HepG2 (cell line): ENCODE data around the gene AKR7A3. TPM values are rescaled to one million over a fixed set of nuclear protein-coding genes. Genes with fewer than 3 reads are reported as not detected.
A peak's percentile ranks its signal among the peaks of the same experiment; 100 is the strongest.

ENCODE experiments used
- ASH2L ChIP-seq: fragments of 300-600, 200-600 bp; sonication (generic); IDR thresholded peaks from 2 replicates; pipeline ENCODE4 v1.7.0; 2017; ENCODE audit warnings: low read depth, mild to moderate bottlenecking, moderate library complexity, mixed read lengths, low read length; ENCODE audit not compliant: insufficient read length
- CREB1 ChIP-seq, 2 experiments: fragments of 450-650 bp in 1 of 2; IDR thresholded peaks; 2 replicates each; pipeline ENCODE4 v1.6.1; 2016 to 2017; ENCODE audit warnings: control low read depth in 1 of 2, mild to moderate bottlenecking in 1 of 2, missing compliant biosample characterization in 1 of 2, missing genetic modification characterization in 1 of 2
- DNMT3B ChIP-seq: conservative IDR thresholded peaks from 2 replicates; pipeline ENCODE4 v1.6.1; 2016; ENCODE audit warnings: missing biosample characterization, control low read depth
- DR1 ChIP-seq: sonication (generic); formaldehyde crosslinking; IDR thresholded peaks from 2 replicates; pipeline ENCODE4 v1.8.0; 2021; ENCODE audit warnings: mild to moderate bottlenecking, missing genetic modification reagents, inconsistent platforms
- FOSL1 ChIP-seq: sonication (generic); formaldehyde crosslinking; IDR thresholded peaks from 2 replicates; pipeline ENCODE4 v1.9.0; 2021; ENCODE audit warnings: missing genetic modification reagents, borderline replicate concordance
- GABPB1 ChIP-seq: IDR thresholded peaks from 2 replicates; pipeline ENCODE4 v1.6.1; 2016; ENCODE audit warnings: mild to moderate bottlenecking, missing genetic modification reagents, moderate library complexity, missing compliant biosample characterization
- GATA4 ChIP-seq: sonication (generic); IDR thresholded peaks from 2 replicates; pipeline ENCODE4 v1.6.1; 2016; ENCODE audit warnings: antibody characterized with exemption, low read depth, borderline replicate concordance
- KMT2A ChIP-seq: sonication (generic); formaldehyde crosslinking; IDR thresholded peaks from 2 replicates; pipeline ENCODE4 v1.4.0; 2020; ENCODE audit warnings: missing genetic modification reagents
- PAWR ChIP-seq: sonication (generic); formaldehyde crosslinking; IDR thresholded peaks from 2 replicates; pipeline ENCODE4 v1.4.0; 2020; ENCODE audit warnings: missing genetic modification reagents, mild to moderate bottlenecking, borderline replicate concordance
- SMARCE1 ChIP-seq: fragments of 450-650 bp; IDR thresholded peaks from 2 replicates; pipeline ENCODE4 v1.6.1; 2017; ENCODE audit warnings: borderline replicate concordance
- SMYD3 ChIP-seq: sonication (generic); formaldehyde crosslinking; IDR thresholded peaks from 2 replicates; pipeline ENCODE4 v1.8.1; 2023; ENCODE audit warnings: mild to moderate bottlenecking, missing genetic modification reagents
- SP2 ChIP-seq: sonication (generic); formaldehyde crosslinking; IDR thresholded peaks from 2 replicates; pipeline ENCODE4 v1.5.1; 2020; ENCODE audit warnings: mild to moderate bottlenecking, missing genetic modification reagents
- SRSF1 ChIP-seq: fragments of 200-400 bp; formaldehyde crosslinking; optimal IDR thresholded peaks from 2 replicates; pipeline ENCODE3; 2017; ENCODE audit warnings: mild to moderate bottlenecking, low read depth, low read length, moderate library complexity
- ZNF230 ChIP-seq: sonication (generic); formaldehyde crosslinking; IDR thresholded peaks from 2 replicates; pipeline ENCODE4 v1.4.0; 2020; ENCODE audit warnings: mild to moderate bottlenecking, missing genetic modification reagents
- ZNF616 ChIP-seq: sonication (generic); formaldehyde crosslinking; IDR thresholded peaks from 2 replicates; pipeline ENCODE4 v1.5.0; 2020; ENCODE audit warnings: low read depth, mild to moderate bottlenecking, missing genetic modification reagents
- ZNF713 ChIP-seq: sonication (generic); formaldehyde crosslinking; IDR thresholded peaks from 2 replicates; pipeline ENCODE4 v1.4.0; 2020; ENCODE audit warnings: mild to moderate bottlenecking, missing genetic modification reagents
- polyA plus RNA-seq, 8 experiments: library from polyadenylated mRNA; depleted of rRNA in 3 of 8; stranded (reverse) in 7 of 8; unstranded in 1 of 8; fragments of >200 nt; fragmentation: Illumina TruSeq in 4 of 8; extraction: Trizol in 4 of 8; gene quantifications; 2 replicates each; pipeline versions ENCODE4 v1.2.1 to v1.2.3, GENCODE V29; 2011 to 2016; ENCODE audit warnings: low read depth in 4 of 8, missing spikeins in 1 of 8, mixed read lengths in 1 of 8; ENCODE audit not compliant: insufficient read depth in 1 of 8
- total RNA-seq, 5 experiments: library from RNA; depleted of rRNA; stranded (reverse); fragments of >200 nt; fragmentation: Illumina TruSeq; extraction: Trizol; gene quantifications; 2 replicates each; pipeline ENCODE4 v1.2.3, GENCODE V29; 2016; ENCODE audit warnings: low read depth in 1 of 5
- TF ChIP-seq, protein P1 (sequence below), 2 experiments: fragments of 450-650 bp in 1 of 2; sonication (generic) in 1 of 2; formaldehyde crosslinking in 1 of 2; IDR thresholded peaks; 2 replicates each; pipeline versions ENCODE4 v1.6.1 to v1.8.0; 2016 to 2022; ENCODE audit warnings: antibody characterized with exemption in 1 of 2, mild to moderate bottlenecking in 1 of 2, missing genetic modification reagents in 1 of 2
- TF ChIP-seq, protein P2 (sequence below): sonication (generic); formaldehyde crosslinking; IDR thresholded peaks from 2 replicates; pipeline ENCODE4 v1.4.0; 2020; ENCODE audit warnings: missing genetic modification reagents

Gene AKR7A3
- total and polyA plus RNA-seq, 2 of the 13 experiments (the other 11 are each of a cell fraction or from before 2014, with no cell fraction given): 0.58 to 1.00 TPM

DNA sequence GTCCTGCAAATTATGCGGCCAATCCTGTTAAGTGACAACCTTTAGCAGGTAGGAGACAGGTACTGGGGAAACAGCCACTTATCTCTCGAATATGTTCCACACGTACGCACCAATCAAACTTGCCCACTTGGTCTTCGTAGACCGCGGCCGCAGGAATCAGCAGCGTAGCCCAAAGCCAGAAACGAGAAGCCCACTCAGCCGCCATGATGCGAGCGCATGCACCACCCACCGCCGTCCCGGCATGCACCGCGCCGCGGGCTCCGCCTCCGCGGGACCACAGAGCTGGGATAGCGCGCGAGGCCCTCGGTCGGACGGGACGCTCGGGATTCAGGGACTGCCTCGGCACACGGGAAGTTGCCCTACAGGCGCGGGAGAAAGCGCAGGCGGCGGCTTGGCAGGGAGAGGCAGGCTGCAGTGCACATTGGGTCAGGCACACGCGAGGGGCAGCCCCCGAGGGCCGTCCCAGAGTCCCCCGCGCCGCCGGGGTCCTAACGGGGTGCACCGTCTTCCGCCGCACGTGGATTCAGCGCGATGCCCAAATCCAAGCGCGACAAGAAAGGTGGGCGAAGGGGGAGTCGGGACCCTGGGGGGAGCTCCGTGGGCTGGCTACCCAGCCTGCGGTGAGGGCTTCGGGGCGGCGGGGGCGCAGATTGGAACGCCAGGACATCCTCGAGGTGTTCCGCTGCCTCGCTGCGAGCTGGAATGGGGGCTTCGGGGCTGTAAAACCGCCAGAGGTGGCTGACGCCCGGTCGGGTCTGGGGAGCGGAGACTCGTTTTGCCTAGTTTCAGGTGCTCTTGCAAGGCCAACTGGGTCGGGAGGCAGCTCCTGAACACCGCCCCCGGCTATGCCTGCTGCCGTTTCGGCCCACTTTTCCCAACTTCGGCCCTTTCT is 37.0 kb downstream of the AKR7A3 start, which contains the start of the genes EMC1 and MRTO4 (continued):
- TF ChIP-seq, protein P1, sequence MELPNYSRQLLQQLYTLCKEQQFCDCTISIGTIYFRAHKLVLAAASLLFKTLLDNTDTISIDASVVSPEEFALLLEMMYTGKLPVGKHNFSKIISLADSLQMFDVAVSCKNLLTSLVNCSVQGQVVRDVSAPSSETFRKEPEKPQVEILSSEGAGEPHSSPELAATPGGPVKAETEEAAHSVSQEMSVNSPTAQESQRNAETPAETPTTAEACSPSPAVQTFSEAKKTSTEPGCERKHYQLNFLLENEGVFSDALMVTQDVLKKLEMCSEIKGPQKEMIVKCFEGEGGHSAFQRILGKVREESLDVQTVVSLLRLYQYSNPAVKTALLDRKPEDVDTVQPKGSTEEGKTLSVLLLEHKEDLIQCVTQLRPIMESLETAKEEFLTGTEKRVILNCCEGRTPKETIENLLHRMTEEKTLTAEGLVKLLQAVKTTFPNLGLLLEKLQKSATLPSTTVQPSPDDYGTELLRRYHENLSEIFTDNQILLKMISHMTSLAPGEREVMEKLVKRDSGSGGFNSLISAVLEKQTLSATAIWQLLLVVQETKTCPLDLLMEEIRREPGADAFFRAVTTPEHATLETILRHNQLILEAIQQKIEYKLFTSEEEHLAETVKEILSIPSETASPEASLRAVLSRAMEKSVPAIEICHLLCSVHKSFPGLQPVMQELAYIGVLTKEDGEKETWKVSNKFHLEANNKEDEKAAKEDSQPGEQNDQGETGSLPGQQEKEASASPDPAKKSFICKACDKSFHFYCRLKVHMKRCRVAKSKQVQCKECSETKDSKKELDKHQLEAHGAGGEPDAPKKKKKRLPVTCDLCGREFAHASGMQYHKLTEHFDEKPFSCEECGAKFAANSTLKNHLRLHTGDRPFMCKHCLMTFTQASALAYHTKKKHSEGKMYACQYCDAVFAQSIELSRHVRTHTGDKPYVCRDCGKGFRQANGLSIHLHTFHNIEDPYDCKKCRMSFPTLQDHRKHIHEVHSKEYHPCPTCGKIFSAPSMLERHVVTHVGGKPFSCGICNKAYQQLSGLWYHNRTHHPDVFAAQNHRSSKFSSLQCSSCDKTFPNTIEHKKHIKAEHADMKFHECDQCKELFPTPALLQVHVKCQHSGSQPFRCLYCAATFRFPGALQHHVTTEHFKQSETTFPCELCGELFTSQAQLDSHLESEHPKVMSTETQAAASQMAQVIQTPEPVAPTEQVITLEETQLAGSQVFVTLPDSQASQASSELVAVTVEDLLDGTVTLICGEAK (IDR thresholded peaks at IDR 0.05): no peak
- TF ChIP-seq, protein P1 (CRISPR knock-in tag; IDR thresholded peaks at IDR 0.05): peak; percentile 71; the same call in 1 of the 2 replicates
- TF ChIP-seq SMARCE1: no peak
- TF ChIP-seq DR1 (CRISPR knock-in tag): peak; percentile 76; the same call in 1 of the 2 replicates
- TF ChIP-seq ZNF713 (CRISPR knock-in tag): no peak
- TF ChIP-seq KMT2A (CRISPR knock-in tag): peak; percentile 93
- peak; percentile 87 for TF ChIP-seq ASH2L
- TF ChIP-seq SP2 (CRISPR knock-in tag): peak; percentile 47; the same call in 1 of the 2 replicates
- TF ChIP-seq DNMT3B (CRISPR knock-in tag): no peak
- TF ChIP-seq SMYD3 (CRISPR knock-in tag): no peak
- peak; percentile 15; the same call in 1 of the 2 replicates for TF ChIP-seq CREB1 (IDR thresholded peaks at IDR 0.05)
- peak; percentile 84 for TF ChIP-seq CREB1 (CRISPR knock-in tag; IDR thresholded peaks at IDR 0.05)
- peak; percentile 89 for TF ChIP-seq ZNF616 (CRISPR knock-in tag)
- TF ChIP-seq, protein P2, sequence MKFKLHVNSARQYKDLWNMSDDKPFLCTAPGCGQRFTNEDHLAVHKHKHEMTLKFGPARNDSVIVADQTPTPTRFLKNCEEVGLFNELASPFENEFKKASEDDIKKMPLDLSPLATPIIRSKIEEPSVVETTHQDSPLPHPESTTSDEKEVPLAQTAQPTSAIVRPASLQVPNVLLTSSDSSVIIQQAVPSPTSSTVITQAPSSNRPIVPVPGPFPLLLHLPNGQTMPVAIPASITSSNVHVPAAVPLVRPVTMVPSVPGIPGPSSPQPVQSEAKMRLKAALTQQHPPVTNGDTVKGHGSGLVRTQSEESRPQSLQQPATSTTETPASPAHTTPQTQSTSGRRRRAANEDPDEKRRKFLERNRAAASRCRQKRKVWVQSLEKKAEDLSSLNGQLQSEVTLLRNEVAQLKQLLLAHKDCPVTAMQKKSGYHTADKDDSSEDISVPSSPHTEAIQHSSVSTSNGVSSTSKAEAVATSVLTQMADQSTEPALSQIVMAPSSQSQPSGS: peak; percentile 42; the same call in 1 of the 2 replicates
- TF ChIP-seq GATA4: 0 out of 2 replicates have a peak, but pooled peaks have one; percentile 57
- no peak for TF ChIP-seq SRSF1
- TF ChIP-seq FOSL1 (CRISPR knock-in tag): no peak
- peak; percentile 97 for TF ChIP-seq GABPB1
- peak; percentile 84; the same call in 1 of the 2 replicates for TF ChIP-seq ZNF230 (CRISPR knock-in tag)
- TF ChIP-seq PAWR (CRISPR knock-in tag): no peak
